NCI-H748 (cell line): ENCODE results near the gene ITIH4.
"Not testable (repeated sequence)": the region's sequence is repeated elsewhere in the genome, so short reads cannot be mapped to it uniquely, and the experiment has no call there.

Source experiments
- DNase-seq: peaks from one replicate; lab custom pipeline; 2025; ENCODE audit not compliant: unreplicated experiment; lab: John Stamatoyannopoulos, UW

ITIH4 gene

GRCh38 chr3:52787246-52787645 lies 43.2 kb downstream of the ITIH4 start:
- no peak for DNase-seq

GRCh38 chr3:52786330-52787215 lies 43.9 kb downstream of the ITIH4 start:
- no peak for DNase-seq

GRCh38 chr3:52784931-52785590 lies 45.4 kb downstream of the ITIH4 start:
- no peak for DNase-seq

GRCh38 chr3:52784021-52784621 lies 46.4 kb downstream of the ITIH4 start:
- no peak for DNase-seq

- DNase-seq, result no peak
Measured at GRCh38 chr3:52783211-52783555, 47.3 kb downstream of the ITIH4 start.

GRCh38 chr3:52782412-52783210 lies 47.9 kb downstream of the ITIH4 start:
- no peak for DNase-seq

- no peak for DNase-seq
Measured at GRCh38 chr3:52781741-52782140, 48.7 kb downstream of the ITIH4 start.

GRCh38 chr3:52779837-52780585 lies 50.5 kb downstream of the ITIH4 start:
- DNase-seq, result no peak

- DNase-seq, result no peak
Measured at GRCh38 chr3:52779011-52779836, 51.2 kb downstream of the ITIH4 start.

- no peak for DNase-seq
Measured at GRCh38 chr3:52777959-52778805, 52.3 kb downstream of the ITIH4 start.

GRCh38 chr3:52777127-52777958 lies 53.1 kb downstream of the ITIH4 start, which contains the start of gene ITIH1:
Gene ITIH1, plus strand, starts transcription at chr3:52777599. Its CDS starts 17 bp downstream, at chr3:52777616.
- no peak for DNase-seq

GRCh38 chr3:52776486-52776885 lies 54.0 kb downstream of the ITIH4 start:
- not testable (repeated sequence) for DNase-seq

- no peak for DNase-seq
Measured at GRCh38 chr3:52775877-52776276, 54.6 kb downstream of the ITIH4 start.

GRCh38 chr3:52774901-52775864 lies 55.3 kb downstream of the ITIH4 start:
- no peak for DNase-seq

GRCh38 chr3:52774066-52774713 lies 56.3 kb downstream of the ITIH4 start:
- DNase-seq, result no peak
